K562 (cell line): Measurements from ENCODE around the gene ING4.

Experiments used
- CBX2 ChIP-seq: fragments of 200-600 bp; sonication (generic); IDR thresholded peaks from one replicate; pipeline ENCODE4 v1.6.1; 2012; ENCODE audit warnings: mild to moderate bottlenecking, low read length, inconsistent platforms; ENCODE audit not compliant: insufficient read depth, poor library complexity, severe bottlenecking
- CHD1 ChIP-seq: fragments of 200-600 bp; sonication (generic); IDR thresholded peaks from one replicate; pipeline ENCODE4 v1.6.1; 2012; ENCODE audit warnings: mild to moderate bottlenecking, moderate library complexity, low read length, inconsistent platforms
- ELF2 ChIP-seq: fragments of 250-450 bp; sonication (Bioruptor Pico); IDR thresholded peaks from 2 replicates; pipeline ENCODE4 v1.5.0; 2021; ENCODE audit warnings: mild to moderate bottlenecking
- GABPA ChIP-seq: fragments of 200-800 bp; sonication (Bioruptor generic); conservative IDR thresholded peaks from 2 replicates; pipeline ENCODE4 v1.6.1; 2016; ENCODE audit warnings: low read depth, missing genetic modification characterization, missing compliant biosample characterization
- NR3C1 ChIP-seq: sonication (generic); formaldehyde crosslinking; IDR thresholded peaks from 2 replicates; pipeline ENCODE4 v1.8.1; 2022; ENCODE audit warnings: missing genetic modification reagents
- PHF8 ChIP-seq: fragments of 200-600 bp; sonication (generic); IDR thresholded peaks from 2 replicates; pipeline ENCODE4 v1.6.1; 2012; ENCODE audit warnings: mixed run types, mild to moderate bottlenecking, inconsistent platforms, low read length, moderate library complexity, borderline replicate concordance
- TF ChIP-seq, protein P1 (sequence below), 3 experiments: IDR thresholded peaks in 2 of 3; conservative IDR thresholded peaks in 1 of 3; 2 replicates each; pipeline ENCODE4 v1.5.1; 2011 to 2012; ENCODE audit warnings: low read length in 3 of 3, mild to moderate bottlenecking in 3 of 3, control low read depth in 2 of 3, improper control_type of control experiment in 1 of 3, inconsistent platforms in 1 of 3, low read depth in 1 of 3, mixed read lengths in 1 of 3, moderate library complexity in 1 of 3; ENCODE audit not compliant: insufficient read depth in 2 of 3

DNA sequence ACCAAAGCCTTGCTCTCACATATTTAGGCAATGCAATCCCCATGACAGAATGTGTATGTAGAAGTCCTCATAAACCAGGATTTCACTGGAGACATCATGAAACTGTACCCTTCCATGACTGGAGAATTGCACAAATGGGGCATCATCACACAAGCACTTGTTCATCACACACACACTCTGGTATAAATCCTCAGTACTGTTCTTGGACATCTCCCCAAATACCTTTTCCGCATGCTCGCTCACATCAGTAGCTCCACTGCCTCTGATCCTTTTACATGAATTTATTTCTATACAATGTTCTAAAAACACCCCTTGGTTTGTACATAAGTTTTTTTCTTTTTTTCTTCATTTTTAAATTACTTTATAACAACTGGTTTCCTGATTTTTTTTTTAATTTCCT, 3.3 kb upstream of the ING4 start:
- TF ChIP-seq ELF2 (CRISPR knock-in tag) (no peak), CBX2 (no peak), PHF8 (no peak), NR3C1 (CRISPR knock-in tag) (no peak), CHD1 (no peak), GABPA (tag) (no peak)
- TF ChIP-seq, protein P1, sequence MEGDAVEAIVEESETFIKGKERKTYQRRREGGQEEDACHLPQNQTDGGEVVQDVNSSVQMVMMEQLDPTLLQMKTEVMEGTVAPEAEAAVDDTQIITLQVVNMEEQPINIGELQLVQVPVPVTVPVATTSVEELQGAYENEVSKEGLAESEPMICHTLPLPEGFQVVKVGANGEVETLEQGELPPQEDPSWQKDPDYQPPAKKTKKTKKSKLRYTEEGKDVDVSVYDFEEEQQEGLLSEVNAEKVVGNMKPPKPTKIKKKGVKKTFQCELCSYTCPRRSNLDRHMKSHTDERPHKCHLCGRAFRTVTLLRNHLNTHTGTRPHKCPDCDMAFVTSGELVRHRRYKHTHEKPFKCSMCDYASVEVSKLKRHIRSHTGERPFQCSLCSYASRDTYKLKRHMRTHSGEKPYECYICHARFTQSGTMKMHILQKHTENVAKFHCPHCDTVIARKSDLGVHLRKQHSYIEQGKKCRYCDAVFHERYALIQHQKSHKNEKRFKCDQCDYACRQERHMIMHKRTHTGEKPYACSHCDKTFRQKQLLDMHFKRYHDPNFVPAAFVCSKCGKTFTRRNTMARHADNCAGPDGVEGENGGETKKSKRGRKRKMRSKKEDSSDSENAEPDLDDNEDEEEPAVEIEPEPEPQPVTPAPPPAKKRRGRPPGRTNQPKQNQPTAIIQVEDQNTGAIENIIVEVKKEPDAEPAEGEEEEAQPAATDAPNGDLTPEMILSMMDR (IDR thresholded peaks at IDR 0.05 in 2 of 3, conservative IDR thresholded peaks at IDR 0.05 in 1 of 3; ENCODE audit: insufficient read depth in 2 of 3, low read depth in 1 of 3, low read length in 3 of 3), result no peak
